Activated naive CD8-positive, alpha-beta T cell treated with anti-CD3 and anti-CD28 coated beads, Interleukin-2, amount 50 U/mL, for 16 hours (primary cell): ENCODE measurements around the gene MARS1.
"Not testable (repeated sequence)": the region's sequence is repeated elsewhere in the genome, so short reads cannot be mapped to it uniquely, and the experiment has no call there.

Experiments
- DNase-seq: peaks from one replicate; pipeline ENCODE4 v3.0.0-alpha.2; 2020; ENCODE audit warnings: low read depth, low spot score

Gene MARS1

DNA sequence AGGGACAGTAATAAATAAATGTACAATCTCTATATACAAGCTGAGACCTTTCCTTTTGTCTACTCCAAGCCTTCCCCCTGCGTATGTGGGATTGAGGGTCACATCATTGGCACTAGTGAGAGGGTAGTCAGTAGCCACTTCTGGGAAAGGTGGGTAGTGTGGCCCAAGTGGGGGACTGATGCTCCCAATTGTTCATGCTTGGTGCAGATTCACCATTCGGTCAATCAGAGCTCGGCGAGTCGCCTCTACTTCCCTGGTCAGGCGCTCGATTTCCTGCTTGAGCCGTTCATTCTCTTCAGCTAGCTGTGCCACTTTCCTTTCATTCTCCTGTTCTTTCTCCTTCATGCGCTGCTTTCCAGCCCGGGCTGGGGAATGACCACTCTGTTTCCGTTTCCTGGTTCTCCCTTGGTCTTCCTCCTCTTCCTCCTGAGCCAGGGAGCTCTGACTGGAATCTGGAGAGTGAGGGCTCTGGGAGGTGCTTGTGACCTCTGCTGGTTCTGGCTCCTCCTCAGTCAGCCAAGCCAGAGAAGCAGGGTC is 28.8 kb downstream of the MARS1 start:
- DNase-seq, result no peak

DNA sequence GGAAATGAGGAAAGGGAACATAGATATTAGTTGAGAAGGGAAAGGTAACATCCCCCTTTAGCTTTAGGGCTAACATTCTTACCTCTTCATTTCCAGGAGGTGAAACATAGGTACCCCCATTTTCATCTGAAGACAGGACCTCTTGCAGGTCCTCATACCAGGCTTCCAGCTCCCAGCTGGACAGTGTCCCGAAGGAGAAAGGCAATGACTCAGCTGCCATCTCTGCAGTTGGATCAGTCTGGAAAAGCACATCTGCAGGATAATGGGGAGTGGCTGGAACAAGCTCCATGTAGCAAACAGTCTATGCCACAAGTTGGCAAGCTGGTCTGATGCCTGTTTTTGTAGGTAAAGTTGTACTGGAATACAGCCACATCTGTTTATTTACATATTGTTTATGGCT is 29.3 kb downstream of the MARS1 start:
- no peak for DNase-seq

- not testable (repeated sequence) for DNase-seq
These were observed 29.9 kb downstream of the MARS1 start for GRCh38 chr12:57517718-57518117.

DNA sequence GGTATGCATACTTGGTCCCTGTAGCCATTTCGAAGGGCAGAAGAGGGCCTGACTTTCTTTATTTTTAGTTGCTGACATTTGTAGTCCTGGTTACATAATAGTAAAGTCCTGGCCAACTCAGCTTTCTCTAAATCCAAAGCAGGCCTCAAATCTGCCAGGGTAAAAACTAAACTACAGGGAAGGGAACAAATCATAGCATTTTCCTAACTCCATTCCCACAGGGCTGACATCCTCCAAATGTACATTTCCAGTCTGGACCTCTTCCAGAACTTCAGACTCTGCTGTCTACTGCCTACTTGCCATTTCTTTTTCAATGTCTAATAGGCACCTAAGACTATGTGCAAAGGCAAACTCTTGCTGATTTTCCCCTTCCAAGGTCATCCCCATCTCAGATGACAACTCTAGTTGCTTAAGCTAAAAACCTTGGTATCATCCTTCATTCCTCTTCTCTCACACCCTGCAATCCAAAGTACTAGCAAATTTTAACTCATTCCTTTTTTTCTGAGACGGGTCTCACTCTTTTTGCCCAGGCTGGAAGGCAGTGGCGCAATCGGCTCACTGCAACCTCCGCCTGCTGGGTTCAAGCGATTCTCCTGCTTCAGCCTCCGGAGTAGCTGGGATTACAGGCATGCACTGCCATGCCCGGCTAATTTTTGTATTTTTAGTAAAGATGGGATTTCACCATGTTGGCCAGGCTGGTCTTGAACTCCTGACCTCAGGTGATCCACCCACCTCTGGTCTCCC is 30.5 kb downstream of the MARS1 start:
- DNase-seq, result no peak

- DNase-seq, result no peak
These were observed 31.3 kb downstream of the MARS1 start for GRCh38 chr12:57518920-57519795.

GRCh38 chr12:57519796-57520052 is 31.9 kb downstream of the MARS1 start:
- no peak for DNase-seq

DNA sequence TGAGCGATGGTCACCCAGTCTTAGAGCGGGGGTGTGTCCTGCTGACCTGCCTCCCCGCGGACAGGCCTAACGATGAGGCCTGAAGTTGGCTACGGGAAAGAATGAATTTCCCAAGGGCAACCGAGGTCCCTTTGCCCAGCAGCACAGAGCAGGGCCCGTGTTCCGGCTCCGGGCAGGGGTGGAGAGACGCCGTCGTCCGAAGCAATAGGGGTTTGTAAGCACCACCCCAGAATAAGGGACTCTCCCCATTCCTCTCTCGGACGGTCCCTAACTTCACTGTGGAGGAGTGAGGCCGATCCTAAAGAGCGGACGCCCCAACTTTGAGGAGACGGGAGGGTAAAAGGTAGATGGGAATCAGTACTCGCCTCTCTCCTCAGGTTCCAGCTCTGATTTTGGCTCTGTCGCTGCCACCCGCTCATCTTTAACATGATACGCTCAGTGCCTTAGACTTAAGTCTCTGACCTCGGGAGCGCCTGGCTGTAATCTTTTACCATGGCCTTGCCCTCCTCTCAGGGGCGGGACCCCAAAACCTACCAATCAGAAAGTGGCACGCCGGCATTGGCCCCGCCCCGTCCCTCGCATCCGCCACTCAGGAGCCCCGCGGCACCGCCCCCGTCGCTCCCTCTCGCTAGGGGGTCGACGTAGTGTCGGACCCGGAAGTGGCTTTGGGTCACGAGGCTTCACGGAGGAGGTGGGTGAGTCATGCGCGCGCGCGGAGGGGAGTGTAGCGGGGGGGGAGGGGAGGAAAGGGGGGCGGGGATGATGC is 32.4 kb downstream of the MARS1 start, which contains the start of gene DDIT3:
Gene DDIT3, minus strand, starts transcription at position 462 of the 766 bp plus-strand sequence. CDS start 3,108 bp downstream, outside the sequence.
- DNase-seq, result peak; percentile 99

DNA sequence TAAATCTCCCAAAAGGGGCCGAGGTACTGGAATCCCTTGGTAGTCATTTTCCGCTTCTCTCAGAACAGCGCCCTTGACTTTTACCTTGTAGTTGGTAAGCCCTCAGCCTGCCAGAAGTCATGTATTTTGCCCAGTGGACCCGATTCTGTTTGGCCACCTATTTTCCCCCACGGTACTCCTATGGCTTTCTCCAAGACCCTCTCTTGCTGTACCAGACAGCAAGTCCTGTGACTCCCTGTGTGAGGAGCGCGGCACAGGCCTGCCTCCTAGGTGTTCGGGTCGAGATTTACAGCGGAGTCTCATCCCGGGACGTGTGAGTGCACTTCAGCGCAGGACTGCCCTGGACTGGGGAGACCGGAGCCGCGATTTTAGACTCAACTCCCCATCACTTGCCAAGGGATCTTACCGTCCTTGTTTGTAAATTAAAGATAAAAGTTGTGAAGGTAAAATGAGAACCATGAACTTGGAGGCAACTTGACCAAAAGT is 33.7 kb downstream of the MARS1 start:
- DNase-seq, result no peak

- peak; percentile 72 for DNase-seq
These were observed 34.4 kb downstream of the MARS1 start, which contains the start of gene MBD6 for GRCh38 chr12:57522011-57522886. TSS of gene MBD6 (plus strand) at chr12:57522824. CDS start at chr12:57524304, 1,480 bp downstream.

DNA sequence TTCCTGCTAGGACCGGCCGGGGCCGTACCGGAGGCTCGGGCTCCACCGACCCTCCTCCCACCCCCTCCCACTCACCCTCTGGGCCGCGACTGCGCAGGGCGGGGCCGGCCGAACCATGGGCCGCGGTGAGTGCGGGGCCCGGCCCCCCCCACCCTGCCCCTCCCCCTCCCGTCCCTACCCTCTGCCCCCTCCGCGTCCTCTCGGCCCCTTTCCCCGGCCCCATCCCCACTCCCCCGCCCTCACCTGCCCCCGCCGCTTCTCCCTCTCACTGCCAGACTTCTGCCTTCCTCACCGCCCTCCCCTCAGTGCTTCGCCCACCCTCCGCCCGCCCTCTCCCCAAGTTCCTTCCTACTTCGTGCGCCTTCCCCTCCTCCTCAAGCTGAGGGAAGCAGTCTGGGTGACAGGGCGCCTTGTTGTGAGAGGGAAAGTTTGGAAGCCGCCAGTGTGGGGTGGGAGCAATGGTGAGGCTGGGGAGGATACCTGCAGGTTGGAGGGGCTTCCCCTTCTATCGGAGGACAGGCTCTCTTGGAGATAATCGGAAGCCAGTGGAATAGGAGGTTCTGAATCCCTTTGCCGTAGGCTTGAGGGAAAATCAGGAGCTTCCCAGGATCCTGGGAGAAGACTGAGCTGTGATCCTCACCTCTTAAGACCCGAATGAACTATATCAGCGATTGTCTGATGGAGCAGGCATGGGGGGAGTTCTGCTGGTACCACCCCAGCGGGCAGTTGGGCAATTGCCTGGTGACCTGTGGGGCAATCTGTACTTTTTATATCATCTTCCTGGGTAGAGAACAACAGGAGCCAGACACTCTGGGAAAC is 35.2 kb downstream of the MARS1 start:
- DNase-seq, result no peak

DNA sequence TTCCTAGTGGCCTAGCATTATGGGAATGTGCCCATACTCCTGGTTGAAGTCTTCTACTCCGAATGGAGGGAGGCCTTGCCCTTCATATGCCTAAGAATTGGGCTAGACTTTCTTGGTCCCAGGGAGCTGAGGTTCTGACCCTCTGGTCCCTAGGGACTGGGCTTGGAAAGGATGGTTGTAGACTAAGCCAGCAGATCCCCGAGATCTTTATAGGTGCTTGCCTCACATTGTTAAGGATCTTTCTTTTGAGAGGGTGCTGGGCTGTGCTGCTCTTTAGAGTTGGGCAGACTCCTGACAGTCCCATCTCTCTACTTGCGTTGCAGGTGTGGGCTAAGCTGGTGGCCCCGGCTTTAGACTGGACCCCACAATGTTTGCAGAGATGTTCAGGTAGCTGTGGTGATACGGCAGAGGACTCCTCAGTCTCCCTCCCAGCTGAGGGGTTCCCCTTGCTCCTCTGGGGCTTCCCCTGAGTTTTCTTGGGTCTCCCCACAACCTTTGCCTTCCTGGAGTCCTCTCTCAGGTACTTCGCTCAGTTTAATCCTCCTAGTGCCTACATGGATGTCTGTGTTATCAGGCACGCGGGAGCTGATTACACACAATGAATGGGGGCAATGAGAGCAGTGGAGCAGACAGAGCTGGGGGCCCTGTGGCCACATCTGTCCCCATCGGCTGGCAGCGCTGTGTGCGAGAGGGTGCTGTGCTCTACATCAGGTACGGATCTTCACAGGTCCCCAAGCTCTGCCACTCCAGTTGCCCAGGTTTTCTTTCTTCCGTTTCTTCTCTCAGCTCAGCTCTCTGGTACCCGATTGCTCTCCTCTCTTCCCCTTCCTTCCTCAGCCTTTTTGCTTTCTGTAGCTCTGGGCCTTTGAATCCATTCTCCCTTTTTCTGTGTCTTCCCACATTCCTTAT is 36.1 kb downstream of the MARS1 start:
- no peak for DNase-seq

- no peak for DNase-seq
These were observed 37.1 kb downstream of the MARS1 start for GRCh38 chr12:57524814-57525614.

- DNase-seq, result no peak
These were observed 37.9 kb downstream of the MARS1 start for GRCh38 chr12:57525615-57526383.

- no peak for DNase-seq
These were observed 38.7 kb downstream of the MARS1 start for GRCh38 chr12:57526477-57527126.

DNA sequence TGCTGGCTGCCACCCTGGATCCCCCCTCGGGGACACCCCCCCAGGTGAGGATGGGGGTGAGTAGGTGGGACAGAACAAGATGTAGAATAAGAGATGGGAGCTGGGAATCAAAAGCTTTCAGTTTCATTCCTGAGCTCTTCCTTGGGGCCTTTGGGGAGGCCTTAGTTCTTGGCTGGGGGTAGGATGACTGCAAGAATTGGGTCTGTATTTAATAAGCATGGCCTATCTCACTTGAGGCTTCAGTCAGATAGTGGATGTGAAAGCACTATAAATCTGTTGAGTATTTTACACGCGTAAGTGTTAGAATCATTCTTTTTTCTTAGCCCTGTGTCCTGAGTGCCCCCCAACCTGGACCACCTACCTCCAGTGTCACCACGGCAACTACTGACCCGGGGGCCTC is 39.3 kb downstream of the MARS1 start:
- DNase-seq, result no peak

- no peak for DNase-seq
These were observed 40.3 kb downstream of the MARS1 start for GRCh38 chr12:57528176-57528575.
